Keratinocyte (primary cell): ENCODE results near the gene TNFRSF25. TPM values are rescaled to one million over a fixed set of nuclear protein-coding genes. Genes with fewer than 3 reads are reported as not detected.

ENCODE experiments used
- DNase-seq: peaks from one replicate; pipeline ENCODE4 v3.0.0-alpha.2; 2011; ENCODE audit warnings: low read depth, missing footprints, low spot score
- FAIRE-seq: peaks from 2 replicates; lab custom pipeline; 2011; peaks lifted over from hg19 to GRCh38; lab: Jason Lieb, UNC
- H2AFZ ChIP-seq: 2 replicates; pipeline ENCODE4 v1.6.0; 2012; ENCODE audit warnings: low read length, control low read depth, inconsistent platforms; ENCODE audit not compliant: control insufficient read depth
- H3K27ac ChIP-seq: 2 replicates; pipeline ENCODE4 v1.5.1; 2011; ENCODE audit warnings: low read length; ENCODE audit not compliant: control insufficient read depth, insufficient read depth
- H3K27me3 ChIP-seq: 3 replicates; pipeline ENCODE4 v1.6.0; 2011; ENCODE audit warnings: low read length; ENCODE audit not compliant: control insufficient read depth, insufficient read depth; ENCODE audit errors: extremely low read depth
- H3K36me3 ChIP-seq, 2 experiments: 2 replicates in 1 of 2; 3 replicates in 1 of 2; pipeline ENCODE4 v1.5.1; 2011; ENCODE audit warnings: low read length in 2 of 2, mild to moderate bottlenecking in 1 of 2; ENCODE audit not compliant: control insufficient read depth in 2 of 2, insufficient read depth in 2 of 2; ENCODE audit errors: extremely low read depth in 1 of 2
- H3K4me1 ChIP-seq: 3 replicates; pipeline ENCODE4 v1.5.1; 2011; ENCODE audit warnings: low read length; ENCODE audit not compliant: control insufficient read depth, insufficient read depth; ENCODE audit errors: extremely low read depth
- H3K4me2 ChIP-seq: 3 replicates; pipeline ENCODE4 v1.6.0; 2011; ENCODE audit warnings: low read depth, low read length; ENCODE audit not compliant: control insufficient read depth, insufficient read depth; ENCODE audit errors: extremely low read depth
- H3K4me3 ChIP-seq, 3 experiments: fragments of 200-600 bp in 1 of 3; sonication (generic) in 1 of 3; 2 replicates in 2 of 3; 3 replicates in 1 of 3; pipeline ENCODE4 v1.5.1; 2011 to 2016; ENCODE audit warnings: low read length in 3 of 3, mild to moderate bottlenecking in 3 of 3, control low read depth in 2 of 3, inconsistent platforms in 1 of 3, low read depth in 1 of 3, mixed read lengths in 1 of 3, mixed run types in 1 of 3, moderate library complexity in 1 of 3; ENCODE audit not compliant: control insufficient read depth in 2 of 3, insufficient read depth in 2 of 3; ENCODE audit errors: extremely low read depth in 1 of 3
- H3K79me2 ChIP-seq: 2 replicates; pipeline ENCODE4 v1.6.0; 2012; ENCODE audit warnings: low read length; ENCODE audit not compliant: control insufficient read depth, insufficient read depth
- H3K9ac ChIP-seq: 3 replicates; pipeline ENCODE4 v1.6.0; 2011; ENCODE audit warnings: low read length; ENCODE audit not compliant: control insufficient read depth, insufficient read depth; ENCODE audit errors: extremely low read depth
- H3K9me1 ChIP-seq: 3 replicates; pipeline ENCODE4 v1.6.0; 2011; ENCODE audit warnings: low read length; ENCODE audit not compliant: control insufficient read depth, insufficient read depth; ENCODE audit errors: extremely low read depth
- H3K9me3 ChIP-seq: 2 replicates; pipeline ENCODE4 v1.5.1; 2012; ENCODE audit warnings: low read depth, low read length; ENCODE audit not compliant: control insufficient read depth
- H4K20me1 ChIP-seq: 3 replicates; pipeline ENCODE4 v1.6.0; 2011; ENCODE audit warnings: low read length; ENCODE audit not compliant: control insufficient read depth, insufficient read depth; ENCODE audit errors: extremely low read depth
- EZH2 ChIP-seq: IDR thresholded peaks from one replicate; pipeline ENCODE4 v1.6.1; 2012; ENCODE audit warnings: inconsistent platforms, mild to moderate bottlenecking, low read length, moderate library complexity
- dilution Hi-C: fragments of 300-500 bp; cut with MboI; formaldehyde crosslinking; loops from one replicate; pipeline ENCODE4 v1.7.0; 2020; ENCODE audit warnings: low sequenced_read_pairs; ENCODE audit not compliant: extremely low pct_ligation_motif_present
- polyA plus RNA-seq, 5 experiments: library from polyadenylated mRNA; depleted of rRNA in 3 of 5; stranded (reverse) in 3 of 5; stranded (forward) in 1 of 5; unstranded in 1 of 5; fragments of >200 nt; gene quantifications; 1 replicate in 1 of 5; 2 replicates in 3 of 5; 3 replicates in 1 of 5; pipeline versions ENCODE4 v1.2.1 to v1.2.3, GENCODE V29; 2011 to 2012; ENCODE audit warnings: missing spikeins in 2 of 5, low read depth in 1 of 5, low replicate concordance in 1 of 5
- TF ChIP-seq, protein P1 (sequence below), 3 experiments: IDR thresholded peaks in 1 of 3; conservative IDR thresholded peaks in 1 of 3; optimal IDR thresholded peaks in 1 of 3; 2 replicates in 2 of 3; 3 replicates in 1 of 3; pipeline versions ENCODE3 to v1.5.1; 2011; ENCODE audit warnings: low read length in 3 of 3, mild to moderate bottlenecking in 3 of 3, moderate library complexity in 2 of 3, control low read depth in 1 of 3, inconsistent platforms in 1 of 3; ENCODE audit not compliant: insufficient read depth in 2 of 3; ENCODE audit errors: extremely low read depth in 1 of 3

TNFRSF25 gene
- polyA plus RNA-seq, 1 donor (not counting 4 experiments of a cell fraction or from before 2014, with no cell fraction given): 12.4 TPM

DNA sequence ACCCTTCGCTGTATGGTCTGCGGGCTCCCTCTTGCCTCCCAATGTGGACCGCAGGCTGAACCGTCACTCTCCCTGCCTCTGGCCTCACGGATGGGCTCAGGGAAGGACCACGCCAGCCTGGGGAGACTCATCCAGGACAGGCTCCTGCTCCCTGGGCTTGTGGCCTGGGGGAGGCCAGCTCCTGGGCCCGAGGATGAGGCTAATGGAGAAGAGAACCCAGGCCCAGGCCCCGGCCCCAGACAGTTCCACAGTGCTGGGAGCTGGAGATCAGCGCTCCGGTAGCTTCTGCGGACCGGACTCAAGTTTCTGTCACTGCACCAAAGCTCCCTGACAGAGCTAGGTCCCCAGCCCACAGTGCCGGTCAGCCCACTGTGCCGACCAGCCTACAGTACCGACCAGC lies 38.9 kb upstream of the TNFRSF25 start:
- no peak overlapping the region for H3K9ac ChIP-seq
- H3K4me2 ChIP-seq: no peak overlapping the region
- H4K20me1 ChIP-seq: no peaks in the 10 kb centered on the region
- H3K36me3 ChIP-seq: no peaks in the 10 kb centered on the region
- DNase-seq (no peak), FAIRE-seq (no peak)
- no peak overlapping the region for H3K4me3 ChIP-seq
- no peaks in the 10 kb centered on the region for H3K9me1 ChIP-seq
- H3K27ac ChIP-seq: no peak overlapping the region
- no peaks in the 10 kb centered on the region for H3K9me3 ChIP-seq
- dilution Hi-C loops: no loop called here
- no peak overlapping the region for H2AFZ ChIP-seq
- H3K4me1 ChIP-seq: no peaks in the 10 kb centered on the region
- no peaks in the 10 kb centered on the region for H3K79me2 ChIP-seq
- H3K27me3 ChIP-seq: peaks cover 6% of the 10 kb centered on the region
- TF ChIP-seq EZH2: no peak
- TF ChIP-seq, protein P1, sequence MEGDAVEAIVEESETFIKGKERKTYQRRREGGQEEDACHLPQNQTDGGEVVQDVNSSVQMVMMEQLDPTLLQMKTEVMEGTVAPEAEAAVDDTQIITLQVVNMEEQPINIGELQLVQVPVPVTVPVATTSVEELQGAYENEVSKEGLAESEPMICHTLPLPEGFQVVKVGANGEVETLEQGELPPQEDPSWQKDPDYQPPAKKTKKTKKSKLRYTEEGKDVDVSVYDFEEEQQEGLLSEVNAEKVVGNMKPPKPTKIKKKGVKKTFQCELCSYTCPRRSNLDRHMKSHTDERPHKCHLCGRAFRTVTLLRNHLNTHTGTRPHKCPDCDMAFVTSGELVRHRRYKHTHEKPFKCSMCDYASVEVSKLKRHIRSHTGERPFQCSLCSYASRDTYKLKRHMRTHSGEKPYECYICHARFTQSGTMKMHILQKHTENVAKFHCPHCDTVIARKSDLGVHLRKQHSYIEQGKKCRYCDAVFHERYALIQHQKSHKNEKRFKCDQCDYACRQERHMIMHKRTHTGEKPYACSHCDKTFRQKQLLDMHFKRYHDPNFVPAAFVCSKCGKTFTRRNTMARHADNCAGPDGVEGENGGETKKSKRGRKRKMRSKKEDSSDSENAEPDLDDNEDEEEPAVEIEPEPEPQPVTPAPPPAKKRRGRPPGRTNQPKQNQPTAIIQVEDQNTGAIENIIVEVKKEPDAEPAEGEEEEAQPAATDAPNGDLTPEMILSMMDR (optimal IDR thresholded peaks at IDR 0.05 in 1 of 3, IDR thresholded peaks at IDR 0.05 in 1 of 3, conservative IDR thresholded peaks at IDR 0.05 in 1 of 3; ENCODE audit: extremely low read depth in 1 of 3, insufficient read depth in 2 of 3, low read length in 3 of 3): no peak

DNA sequence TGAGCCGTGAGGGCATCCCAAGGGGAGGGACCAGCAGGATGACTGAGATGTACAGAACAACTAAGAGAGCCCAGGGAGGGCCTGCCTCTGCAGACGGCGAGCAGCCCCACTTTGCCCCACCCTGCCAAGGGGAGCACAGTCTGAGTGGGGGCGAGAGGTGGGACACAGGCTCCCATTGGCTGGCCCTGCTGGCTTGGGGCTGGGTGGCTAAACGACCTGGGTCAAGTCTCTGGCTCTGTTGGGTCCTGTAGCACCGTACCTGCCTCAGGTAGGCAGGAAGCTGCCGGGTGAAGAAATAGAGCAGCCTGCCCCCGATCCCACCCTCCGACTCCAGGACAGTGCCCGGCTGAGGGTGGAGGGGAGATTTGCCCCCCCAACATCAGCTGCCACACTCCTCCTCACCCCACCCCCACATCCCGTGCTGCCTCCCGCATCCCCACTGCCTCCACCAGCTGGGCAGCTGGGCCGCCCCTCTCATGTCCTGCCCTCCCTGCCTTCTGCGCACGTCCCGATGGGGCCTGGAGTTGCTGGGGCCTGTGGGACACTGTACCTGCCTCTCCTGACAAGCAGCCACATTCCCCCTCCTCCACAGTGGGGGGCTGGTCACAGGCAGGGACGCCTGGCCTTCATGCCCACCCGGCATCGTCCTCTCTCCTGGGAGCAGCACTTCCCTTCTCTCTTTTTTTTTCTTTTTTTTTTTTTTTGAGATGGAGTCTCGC lies 38.1 kb upstream of the TNFRSF25 start:
- FAIRE-seq: no peak
- Histone ChIP-seq H3K36me3 (no peaks in the 10 kb centered on the region), H3K79me2 (no peaks in the 10 kb centered on the region), H3K9me3 (no peaks in the 10 kb centered on the region), H3K4me3 (no peak overlapping the region), H3K9me1 (no peaks in the 10 kb centered on the region), H3K27me3 (peaks cover 6% of the 10 kb centered on the region), H3K4me2 (no peak overlapping the region), H4K20me1 (no peaks in the 10 kb centered on the region), H2AFZ (no peak overlapping the region), H3K27ac (no peak overlapping the region), H3K4me1 (no peaks in the 10 kb centered on the region), H3K9ac (no peak overlapping the region)
- DNase-seq: no peak
- dilution Hi-C loops: no loop called here
- TF ChIP-seq EZH2: no peak
- TF ChIP-seq, protein P1 (optimal IDR thresholded peaks at IDR 0.05 in 1 of 3, IDR thresholded peaks at IDR 0.05 in 1 of 3, conservative IDR thresholded peaks at IDR 0.05 in 1 of 3; ENCODE audit: extremely low read depth in 1 of 3, insufficient read depth in 2 of 3, low read length in 3 of 3): no peak
